ENCODE data around the gene PHLDA2.

GRCh38 chr11:2908130-2908529, 21.1 kb downstream of the PHLDA2 start:
- TF ChIP-seq EZH2 (IDR thresholded peaks at IDR 0.05; ENCODE audit: insufficient read depth, poor library complexity, severe bottlenecking), result no peak
- TF ChIP-seq EZH2phosphoT487 (IDR thresholded peaks at IDR 0.05; ENCODE audit: insufficient read depth, low read depth), result no peak
